ENCODE measurements around the gene PLXNC1. TPM values are rescaled to one million over a fixed set of nuclear protein-coding genes. Genes with fewer than 3 reads are reported as not detected.

The PLXNC1 gene
- total and polyA plus RNA-seq, 9 of the 15 experiments (the other 6 are each of a cell fraction or from before 2014, with no cell fraction given), result 0.08 to 0.87 (median 0.28) TPM

GRCh38 chr12:94220804-94221203 lies 72.4 kb downstream of the PLXNC1 start (continued):
- TF ChIP-seq, protein P1, sequence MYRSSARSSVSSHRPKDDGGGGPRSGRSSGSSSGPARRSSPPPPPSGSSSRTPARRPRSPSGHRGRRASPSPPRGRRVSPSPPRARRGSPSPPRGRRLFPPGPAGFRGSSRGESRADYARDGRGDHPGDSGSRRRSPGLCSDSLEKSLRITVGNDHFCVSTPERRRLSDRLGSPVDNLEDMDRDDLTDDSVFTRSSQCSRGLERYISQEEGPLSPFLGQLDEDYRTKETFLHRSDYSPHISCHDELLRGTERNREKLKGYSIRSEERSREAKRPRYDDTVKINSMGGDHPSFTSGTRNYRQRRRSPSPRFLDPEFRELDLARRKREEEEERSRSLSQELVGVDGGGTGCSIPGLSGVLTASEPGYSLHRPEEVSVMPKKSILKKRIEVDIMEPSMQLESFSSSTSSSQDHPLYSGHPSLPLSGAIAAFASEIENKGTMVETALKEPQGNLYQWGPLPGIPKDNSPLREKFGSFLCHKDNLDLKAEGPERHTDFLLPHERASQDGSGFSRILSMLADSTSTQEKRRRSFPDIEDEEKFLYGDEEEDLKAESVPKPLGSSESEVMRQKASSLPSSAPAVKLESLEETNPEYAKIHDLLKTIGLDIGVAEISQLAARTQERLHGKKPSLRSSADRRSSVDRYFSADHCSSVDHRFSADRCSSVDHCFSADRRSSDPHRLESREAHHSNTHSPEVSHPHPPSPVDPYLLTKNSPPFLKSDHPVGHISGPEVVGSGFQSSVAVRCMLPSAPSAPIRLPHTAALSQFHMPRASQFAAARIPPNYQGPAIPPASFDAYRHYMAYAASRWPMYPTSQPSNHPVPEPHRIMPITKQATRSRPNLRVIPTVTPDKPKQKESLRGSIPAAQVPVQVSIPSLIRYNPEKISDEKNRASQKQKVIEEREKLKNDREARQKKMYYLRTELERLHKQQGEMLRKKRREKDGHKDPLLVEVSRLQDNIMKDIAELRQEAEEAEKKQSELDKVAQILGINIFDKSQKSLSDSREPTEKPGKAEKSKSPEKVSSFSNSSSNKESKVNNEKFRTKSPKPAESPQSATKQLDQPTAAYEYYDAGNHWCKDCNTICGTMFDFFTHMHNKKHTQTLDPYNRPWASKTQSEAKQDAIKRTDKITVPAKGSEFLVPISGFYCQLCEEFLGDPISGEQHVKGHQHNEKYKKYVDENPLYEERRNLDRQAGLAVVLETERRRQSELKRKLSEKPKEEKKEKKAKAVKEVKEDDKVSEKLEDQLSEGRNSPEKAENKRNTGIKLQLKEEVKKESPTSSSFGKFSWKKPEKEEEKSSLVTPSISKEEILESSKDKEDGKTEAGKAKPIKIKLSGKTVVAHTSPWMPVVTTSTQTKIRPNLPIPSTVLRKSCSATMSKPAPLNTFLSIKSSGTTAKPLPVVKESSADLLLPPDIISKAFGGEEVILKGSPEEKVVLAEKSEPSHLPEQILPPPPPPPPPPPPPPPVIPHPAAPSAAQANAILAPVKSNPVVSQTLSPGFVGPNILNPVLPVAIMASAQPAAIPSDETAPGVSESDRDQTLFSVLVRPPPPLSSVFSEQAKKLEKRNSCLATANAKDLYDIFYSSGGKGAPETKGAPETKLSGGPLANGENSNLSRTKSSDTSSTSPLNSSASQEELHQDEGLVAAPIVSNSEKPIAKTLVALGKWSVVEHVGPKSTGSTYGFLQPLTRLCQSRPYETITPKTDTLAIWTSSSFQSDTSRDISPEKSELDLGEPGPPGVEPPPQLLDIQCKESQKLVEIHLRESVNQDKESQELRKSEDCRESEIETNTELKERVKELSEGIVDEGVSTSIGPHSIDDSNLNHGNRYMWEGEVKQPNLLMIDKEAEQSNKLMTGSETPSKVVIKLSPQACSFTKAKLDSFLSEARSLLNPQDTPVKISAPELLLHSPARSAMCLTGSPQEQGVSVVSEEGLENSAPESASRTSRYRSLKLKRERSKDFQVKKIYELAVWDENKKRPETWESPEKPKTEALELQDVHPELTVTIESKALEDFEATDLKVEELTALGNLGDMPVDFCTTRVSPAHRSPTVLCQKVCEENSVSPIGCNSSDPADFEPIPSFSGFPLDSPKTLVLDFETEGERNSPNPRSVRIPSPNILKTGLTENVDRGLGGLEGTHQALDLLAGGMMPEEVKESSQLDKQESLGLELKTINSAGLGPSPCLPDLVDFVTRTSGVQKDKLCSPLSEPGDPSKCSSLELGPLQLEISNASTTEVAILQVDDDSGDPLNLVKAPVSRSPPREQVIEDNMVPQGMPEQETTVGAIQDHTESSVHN (IDR thresholded peaks at IDR 0.05; ENCODE audit: borderline replicate concordance in 1 of 2, low read depth in 1 of 2), result no peak
- no peak for TF ChIP-seq SP1 (CRISPR knock-in tag; IDR thresholded peaks at IDR 0.05)
- TF ChIP-seq KDM4B (IDR thresholded peaks at IDR 0.05; ENCODE audit: borderline replicate concordance in 2 of 2, low read depth in 1 of 2), result no peak
- TF ChIP-seq TCF3 (CRISPR knock-in tag; IDR thresholded peaks at IDR 0.05), result no peak
- TF ChIP-seq, protein P2, sequence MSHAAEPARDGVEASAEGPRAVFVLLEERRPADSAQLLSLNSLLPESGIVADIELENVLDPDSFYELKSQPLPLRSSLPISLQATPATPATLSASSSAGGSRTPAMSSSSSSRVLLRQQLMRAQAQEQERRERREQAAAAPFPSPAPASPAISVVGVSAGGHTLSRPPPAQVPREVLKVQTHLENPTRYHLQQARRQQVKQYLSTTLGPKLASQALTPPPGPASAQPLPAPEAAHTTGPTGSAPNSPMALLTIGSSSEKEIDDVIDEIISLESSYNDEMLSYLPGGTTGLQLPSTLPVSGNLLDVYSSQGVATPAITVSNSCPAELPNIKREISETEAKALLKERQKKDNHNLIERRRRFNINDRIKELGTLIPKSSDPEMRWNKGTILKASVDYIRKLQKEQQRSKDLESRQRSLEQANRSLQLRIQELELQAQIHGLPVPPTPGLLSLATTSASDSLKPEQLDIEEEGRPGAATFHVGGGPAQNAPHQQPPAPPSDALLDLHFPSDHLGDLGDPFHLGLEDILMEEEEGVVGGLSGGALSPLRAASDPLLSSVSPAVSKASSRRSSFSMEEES (CRISPR knock-in tag; IDR thresholded peaks at IDR 0.05), result no peak
- TF ChIP-seq, protein P3, sequence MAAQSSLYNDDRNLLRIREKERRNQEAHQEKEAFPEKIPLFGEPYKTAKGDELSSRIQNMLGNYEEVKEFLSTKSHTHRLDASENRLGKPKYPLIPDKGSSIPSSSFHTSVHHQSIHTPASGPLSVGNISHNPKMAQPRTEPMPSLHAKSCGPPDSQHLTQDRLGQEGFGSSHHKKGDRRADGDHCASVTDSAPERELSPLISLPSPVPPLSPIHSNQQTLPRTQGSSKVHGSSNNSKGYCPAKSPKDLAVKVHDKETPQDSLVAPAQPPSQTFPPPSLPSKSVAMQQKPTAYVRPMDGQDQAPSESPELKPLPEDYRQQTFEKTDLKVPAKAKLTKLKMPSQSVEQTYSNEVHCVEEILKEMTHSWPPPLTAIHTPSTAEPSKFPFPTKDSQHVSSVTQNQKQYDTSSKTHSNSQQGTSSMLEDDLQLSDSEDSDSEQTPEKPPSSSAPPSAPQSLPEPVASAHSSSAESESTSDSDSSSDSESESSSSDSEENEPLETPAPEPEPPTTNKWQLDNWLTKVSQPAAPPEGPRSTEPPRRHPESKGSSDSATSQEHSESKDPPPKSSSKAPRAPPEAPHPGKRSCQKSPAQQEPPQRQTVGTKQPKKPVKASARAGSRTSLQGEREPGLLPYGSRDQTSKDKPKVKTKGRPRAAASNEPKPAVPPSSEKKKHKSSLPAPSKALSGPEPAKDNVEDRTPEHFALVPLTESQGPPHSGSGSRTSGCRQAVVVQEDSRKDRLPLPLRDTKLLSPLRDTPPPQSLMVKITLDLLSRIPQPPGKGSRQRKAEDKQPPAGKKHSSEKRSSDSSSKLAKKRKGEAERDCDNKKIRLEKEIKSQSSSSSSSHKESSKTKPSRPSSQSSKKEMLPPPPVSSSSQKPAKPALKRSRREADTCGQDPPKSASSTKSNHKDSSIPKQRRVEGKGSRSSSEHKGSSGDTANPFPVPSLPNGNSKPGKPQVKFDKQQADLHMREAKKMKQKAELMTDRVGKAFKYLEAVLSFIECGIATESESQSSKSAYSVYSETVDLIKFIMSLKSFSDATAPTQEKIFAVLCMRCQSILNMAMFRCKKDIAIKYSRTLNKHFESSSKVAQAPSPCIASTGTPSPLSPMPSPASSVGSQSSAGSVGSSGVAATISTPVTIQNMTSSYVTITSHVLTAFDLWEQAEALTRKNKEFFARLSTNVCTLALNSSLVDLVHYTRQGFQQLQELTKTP (IDR thresholded peaks at IDR 0.05; ENCODE audit: low read depth in 1 of 2, partially characterized antibody in 2 of 2), result no peak
- TF ChIP-seq, protein P4, sequence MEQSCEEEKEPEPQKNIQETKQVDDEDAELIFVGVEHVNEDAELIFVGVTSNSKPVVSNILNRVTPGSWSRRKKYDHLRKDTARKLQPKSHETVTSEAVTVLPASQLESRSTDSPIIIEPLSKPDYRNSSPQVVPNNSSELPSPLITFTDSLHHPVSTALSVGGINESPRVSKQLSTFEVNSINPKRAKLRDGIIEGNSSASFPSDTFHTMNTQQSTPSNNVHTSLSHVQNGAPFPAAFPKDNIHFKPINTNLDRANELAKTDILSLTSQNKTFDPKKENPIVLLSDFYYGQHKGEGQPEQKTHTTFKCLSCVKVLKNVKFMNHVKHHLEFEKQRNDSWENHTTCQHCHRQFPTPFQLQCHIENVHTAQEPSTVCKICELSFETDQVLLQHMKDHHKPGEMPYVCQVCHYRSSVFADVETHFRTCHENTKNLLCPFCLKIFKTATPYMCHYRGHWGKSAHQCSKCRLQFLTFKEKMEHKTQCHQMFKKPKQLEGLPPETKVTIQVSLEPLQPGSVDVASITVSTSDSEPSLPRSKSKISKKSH (CRISPR knock-in tag; IDR thresholded peaks at IDR 0.05), result no peak
- TF ChIP-seq BDP1 (IDR thresholded peaks at IDR 0.05; ENCODE audit: insufficient read depth, insufficient read length), result no peak
- no peak for TF ChIP-seq MEF2D (tag; conservative IDR thresholded peaks at IDR 0.05; ENCODE audit: low read depth)
- no peak for TF ChIP-seq NFYB (IDR thresholded peaks at IDR 0.05; ENCODE audit: extremely low read depth, insufficient read length)
- no peak for TF ChIP-seq PML (IDR thresholded peaks at IDR 0.05; ENCODE audit: low read length)

All from K562 (cell line).